ENCODE measurements around the gene LIN28A.
"Not testable (repeated sequence)": the region's sequence is repeated elsewhere in the genome, so short reads cannot be mapped to it uniquely, and the experiment has no call there.

Gene LIN28A
- 0 to 0.21 (median 0) reads per million in 9 experiments for total RNA-seq

GRCh38 chr1:26410706-26411623 is at the start of gene LIN28A:
Gene LIN28A, plus strand, starts transcription at chr1:26410817. Its CDS starts 75 bp downstream, at chr1:26410892.
- H3K27me3 Mint-ChIP-seq: peaks cover 71 to 93% of the 10 kb centered on the region in 2 donors

GRCh38 chr1:26361605-26362122 is 49.0 kb upstream of the LIN28A start:
- H3K4me1 Mint-ChIP-seq (ENCODE audit: low read depth in 2 of 2): peaks cover 43 to 47% of the 10 kb centered on the region in 2 donors
- H3K27ac Mint-ChIP-seq: no peak overlapping the region
- DNase-seq (no peak), ATAC-seq (replicated peaks) (no peak)
- H3K4me3 Mint-ChIP-seq: peak overlapping the region in 1 of 2 donors; percentile 80
- H3K36me3 Mint-ChIP-seq (ENCODE audit: insufficient read depth): peaks cover 37% of the 10 kb centered on the region
- H3K9me3 Mint-ChIP-seq: no peaks in the 10 kb centered on the region
- peaks cover 39 to 56% of the 10 kb centered on the region in 2 donors for H3K27me3 Mint-ChIP-seq

More at GRCh38 chr1:26410706-26411623, at the start of gene LIN28A:
- DNase-seq (no peak), ATAC-seq (replicated peaks) (no peak)
- peaks cover 16 to 20% of the 10 kb centered on the region in 2 donors for H3K4me1 Mint-ChIP-seq (ENCODE audit: low read depth in 2 of 2)
- H3K9me3 Mint-ChIP-seq: no peaks in the 10 kb centered on the region
- H3K36me3 Mint-ChIP-seq (ENCODE audit: insufficient read depth): peaks cover 4% of the 10 kb centered on the region
- no peak within 1 kb of the TSS for H3K27ac Mint-ChIP-seq
- H3K4me3 Mint-ChIP-seq: no peak within 1 kb of the TSS

- Mint-ChIP-seq H3K4me1 (ENCODE audit: low read depth in 2 of 2) (peaks cover 43 to 49% of the 10 kb centered on the region in 2 donors), H3K36me3 (ENCODE audit: insufficient read depth) (peaks cover 44% of the 10 kb centered on the region), H3K27ac (no peak overlapping the region), H3K4me3 (no peak overlapping the region), H3K9me3 (no peaks in the 10 kb centered on the region), H3K27me3 (peaks cover 39 to 61% of the 10 kb centered on the region in 2 donors)
- DNase-seq (no peak), ATAC-seq (replicated peaks) (no peak)
Measured at GRCh38 chr1:26362331-26362730, 48.3 kb upstream of the LIN28A start.

- ATAC-seq (replicated peaks): peak; percentile 71
- no peaks in the 10 kb centered on the region for H3K9me3 Mint-ChIP-seq
- peak overlapping the region in 1 of 2 donors; percentile 45 for H3K4me3 Mint-ChIP-seq
- DNase-seq: peak; percentile 83 to 87 (median 85)
- H3K27me3 Mint-ChIP-seq: peaks cover 38 to 65% of the 10 kb centered on the region in 2 donors
- peak overlapping the region in 1 of 2 donors; percentile 75 for H3K27ac Mint-ChIP-seq
- peaks cover 48 to 49% of the 10 kb centered on the region in 2 donors for H3K4me1 Mint-ChIP-seq (ENCODE audit: low read depth in 2 of 2)
- H3K36me3 Mint-ChIP-seq (ENCODE audit: insufficient read depth): peaks cover 43% of the 10 kb centered on the region
Measured at GRCh38 chr1:26363549-26364448, 46.8 kb upstream of the LIN28A start.

GRCh38 chr1:26364956-26365355 is 45.7 kb upstream of the LIN28A start:
- Mint-ChIP-seq H3K27ac (peak overlapping the region in 1 of 2 donors; percentile 75), H3K4me3 (peak overlapping the region; percentile 25 to 43), H3K27me3 (peaks cover 30 to 61% of the 10 kb centered on the region in 2 donors), H3K4me1 (ENCODE audit: low read depth in 2 of 2) (peaks cover 41 to 46% of the 10 kb centered on the region in 2 donors), H3K9me3 (no peaks in the 10 kb centered on the region), H3K36me3 (ENCODE audit: insufficient read depth) (peaks cover 38% of the 10 kb centered on the region)
- no peak for ATAC-seq (replicated peaks)
- no peak for DNase-seq

GRCh38 chr1:26367441-26367840 is 43.2 kb upstream of the LIN28A start:
- peaks cover 11 to 36% of the 10 kb centered on the region in 2 donors for H3K27me3 Mint-ChIP-seq

GRCh38 chr1:26368006-26368405 is 42.6 kb upstream of the LIN28A start:
- H3K36me3 Mint-ChIP-seq (ENCODE audit: insufficient read depth): peaks cover 33% of the 10 kb centered on the region
- peaks cover 50 to 57% of the 10 kb centered on the region in 2 donors for H3K4me1 Mint-ChIP-seq (ENCODE audit: low read depth in 2 of 2)
- no peaks in the 10 kb centered on the region for H3K9me3 Mint-ChIP-seq
- H3K27ac Mint-ChIP-seq: no peak overlapping the region
- DNase-seq (no peak), ATAC-seq (replicated peaks) (no peak)
- peaks cover 10 to 31% of the 10 kb centered on the region in 2 donors for H3K27me3 Mint-ChIP-seq
- peak overlapping the region; percentile 33 to 64 for H3K4me3 Mint-ChIP-seq

More at GRCh38 chr1:26367441-26367840, 43.2 kb upstream of the LIN28A start:
- no peaks in the 10 kb centered on the region for H3K9me3 Mint-ChIP-seq
- peaks cover 33% of the 10 kb centered on the region for H3K36me3 Mint-ChIP-seq (ENCODE audit: insufficient read depth)
- DNase-seq: no peak
- no peak for ATAC-seq (replicated peaks)
- no peak overlapping the region for H3K27ac Mint-ChIP-seq
- H3K4me1 Mint-ChIP-seq (ENCODE audit: low read depth in 2 of 2): peaks cover 45 to 53% of the 10 kb centered on the region in 2 donors
- peak overlapping the region in 1 of 2 donors; percentile 64 for H3K4me3 Mint-ChIP-seq

GRCh38 chr1:26368486-26368885 is 42.1 kb upstream of the LIN28A start:
- H3K27ac Mint-ChIP-seq: no peak overlapping the region
- peaks cover 10 to 26% of the 10 kb centered on the region in 2 donors for H3K27me3 Mint-ChIP-seq
- DNase-seq (no peak), ATAC-seq (replicated peaks) (no peak)
- peak overlapping the region; percentile 33 to 64 for H3K4me3 Mint-ChIP-seq
- H3K36me3 Mint-ChIP-seq (ENCODE audit: insufficient read depth): peaks cover 33% of the 10 kb centered on the region
- H3K9me3 Mint-ChIP-seq: no peaks in the 10 kb centered on the region
- H3K4me1 Mint-ChIP-seq (ENCODE audit: low read depth in 2 of 2): peaks cover 50 to 57% of the 10 kb centered on the region in 2 donors

GRCh38 chr1:26370591-26371382 is 39.8 kb upstream of the LIN28A start:
- ATAC-seq (replicated peaks) (peak; percentile 59), DNase-seq (peak in 2 of 3 experiments; percentile 17 to 18)
- peaks cover 0 to 9% of the 10 kb centered on the region in 2 donors for H3K27me3 Mint-ChIP-seq
- H3K4me3 Mint-ChIP-seq: peak overlapping the region; percentile 76 to 84
- peaks cover 16% of the 10 kb centered on the region for H3K36me3 Mint-ChIP-seq (ENCODE audit: insufficient read depth)
- H3K27ac Mint-ChIP-seq: peak overlapping the region; percentile 68 to 85
- H3K4me1 Mint-ChIP-seq (ENCODE audit: low read depth in 2 of 2): peaks cover 63% of the 10 kb centered on the region in 2 donors
- no peaks in the 10 kb centered on the region for H3K9me3 Mint-ChIP-seq

DNA sequence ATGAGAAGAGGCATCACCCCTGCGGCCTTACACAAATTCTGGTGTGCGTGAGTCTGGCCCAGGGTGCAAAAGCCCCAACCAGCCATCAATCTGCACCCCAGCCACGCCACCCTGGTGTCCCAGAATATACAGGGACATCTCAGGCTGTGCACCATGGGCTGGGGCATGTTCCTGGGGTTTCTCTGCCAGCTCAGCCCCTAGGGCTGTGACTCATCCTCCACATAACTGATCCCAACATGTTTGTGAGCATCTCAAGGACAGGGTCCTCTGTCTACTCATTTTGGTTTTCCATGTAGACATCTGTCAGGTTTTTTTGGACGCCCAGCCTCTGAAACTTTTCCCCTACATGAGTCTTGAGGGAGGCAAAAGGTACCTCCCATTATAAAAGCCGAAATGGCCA is 38.6 kb upstream of the LIN28A start:
- Mint-ChIP-seq H3K27me3 (peaks cover 0 to 6% of the 10 kb centered on the region in 2 donors), H3K27ac (peak overlapping the region in 1 of 2 donors; percentile 3), H3K9me3 (no peaks in the 10 kb centered on the region), H3K36me3 (ENCODE audit: insufficient read depth) (peaks cover 5% of the 10 kb centered on the region), H3K4me1 (ENCODE audit: low read depth in 2 of 2) (peaks cover 71 to 76% of the 10 kb centered on the region in 2 donors), H3K4me3 (peak overlapping the region; percentile 76 to 84)
- no peak for ATAC-seq (replicated peaks)
- no peak for DNase-seq

DNA sequence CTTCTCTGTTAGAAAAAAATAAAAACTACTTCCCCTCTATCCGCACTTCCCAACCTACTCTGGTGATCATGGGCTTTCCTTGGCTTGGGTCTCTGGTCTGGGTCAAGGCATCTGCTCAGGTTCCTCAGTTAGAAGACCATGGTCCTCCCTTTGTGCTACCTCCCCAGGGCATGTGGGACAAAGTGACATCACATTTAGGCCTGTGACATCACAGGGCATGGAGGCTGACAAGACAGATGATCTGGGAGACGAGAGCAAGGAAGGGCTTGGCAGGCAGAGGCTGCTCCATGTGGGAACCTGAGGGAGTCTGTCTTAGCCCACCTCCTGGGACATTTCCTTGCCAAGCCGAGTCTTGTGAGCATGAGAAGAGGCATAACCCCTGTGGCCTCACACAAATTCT is 38.0 kb upstream of the LIN28A start, which contains the start of gene ZNF683:
Gene ZNF683, minus strand, starts transcription at position 140 of the 400 bp plus-strand sequence. CDS start 4,179 bp downstream, outside the sequence.
- not testable (repeated sequence) for H3K9me3 Mint-ChIP-seq; ATAC-seq (replicated peaks); DNase-seq; H3K27me3 Mint-ChIP-seq; H3K36me3 Mint-ChIP-seq (ENCODE audit: insufficient read depth)
- H3K4me1 Mint-ChIP-seq (ENCODE audit: low read depth in 2 of 2): peaks cover 71 to 81% of the 10 kb centered on the region in 2 donors
- H3K4me3 Mint-ChIP-seq: peak within 1 kb of the TSS; percentile 76 to 84
- H3K27ac Mint-ChIP-seq: peak within 1 kb of the TSS; percentile 53 to 69

GRCh38 chr1:26373281-26373680 is 37.3 kb upstream of the LIN28A start:
- H3K36me3 Mint-ChIP-seq (ENCODE audit: insufficient read depth): peaks cover 4% of the 10 kb centered on the region
- H3K4me3 Mint-ChIP-seq: peak overlapping the region; percentile 76 to 84
- DNase-seq: peak; percentile 21 to 30 (median 28)

More at GRCh38 chr1:26373281-26373680, 37.3 kb upstream of the LIN28A start:
- Mint-ChIP-seq H3K9me3 (no peaks in the 10 kb centered on the region), H3K27ac (peak overlapping the region; percentile 1 to 69), H3K27me3 (no peaks in the 10 kb centered on the region), H3K4me1 (ENCODE audit: low read depth in 2 of 2) (peaks cover 73 to 80% of the 10 kb centered on the region in 2 donors)
- ATAC-seq (replicated peaks): peak; percentile 44
